Activated CD8-positive, alpha-beta memory T cell treated with anti-CD3 and anti-CD28 coated beads, Interleukin-2, amount 50 U/mL, for 48 hours (primary cell): ENCODE results near the gene ITK.
A peak's percentile ranks its signal among the peaks of the same experiment; 100 is the strongest.
"Not testable (repeated sequence)": the region's sequence is repeated elsewhere in the genome, so short reads cannot be mapped to it uniquely, and the experiment has no call there.

Experiments used
- DNase-seq: peaks from one replicate; pipeline ENCODE4 v3.0.0-alpha.2; 2020

ITK gene

DNA sequence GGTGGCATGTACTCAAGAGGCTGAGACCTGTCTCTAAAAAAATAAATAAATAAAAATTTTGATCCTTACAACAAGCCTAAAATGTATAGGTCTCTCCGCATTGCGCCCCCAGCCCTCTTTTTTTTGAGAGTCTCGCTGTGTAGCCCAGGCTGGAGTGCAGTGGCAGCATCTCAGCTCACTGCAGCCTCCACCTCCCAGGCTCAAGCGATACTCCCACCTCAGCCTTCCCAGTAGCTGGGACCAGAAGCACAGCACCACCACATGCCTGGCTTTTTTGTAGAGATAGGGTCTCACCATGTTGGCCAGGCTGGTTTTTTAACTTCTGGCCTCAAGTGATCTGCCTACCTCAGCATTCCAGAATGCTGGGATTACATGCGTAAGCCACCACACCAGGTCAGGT, 12.4 kb upstream of the ITK start:
- no peak for DNase-seq

DNA sequence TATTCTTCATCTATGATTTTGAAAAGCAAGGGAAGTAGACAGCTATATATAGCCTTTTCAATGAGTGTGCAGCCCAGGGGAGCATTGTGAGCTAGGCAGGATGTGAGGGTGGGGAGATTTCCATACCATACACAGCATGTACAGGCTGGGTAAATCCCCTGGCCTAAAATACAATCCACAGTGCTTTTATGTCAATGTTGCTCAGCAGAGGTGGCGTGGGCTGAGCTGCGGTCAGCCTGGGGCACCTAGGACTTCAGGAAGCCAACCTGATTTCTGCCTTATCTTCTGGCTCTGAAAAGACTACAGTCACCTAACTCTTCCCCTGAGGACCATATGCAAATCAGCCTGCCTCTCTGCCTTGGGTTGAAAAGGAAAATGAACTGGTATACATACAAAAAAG, 8.2 kb upstream of the ITK start:
- DNase-seq: peak; percentile 86

DNA sequence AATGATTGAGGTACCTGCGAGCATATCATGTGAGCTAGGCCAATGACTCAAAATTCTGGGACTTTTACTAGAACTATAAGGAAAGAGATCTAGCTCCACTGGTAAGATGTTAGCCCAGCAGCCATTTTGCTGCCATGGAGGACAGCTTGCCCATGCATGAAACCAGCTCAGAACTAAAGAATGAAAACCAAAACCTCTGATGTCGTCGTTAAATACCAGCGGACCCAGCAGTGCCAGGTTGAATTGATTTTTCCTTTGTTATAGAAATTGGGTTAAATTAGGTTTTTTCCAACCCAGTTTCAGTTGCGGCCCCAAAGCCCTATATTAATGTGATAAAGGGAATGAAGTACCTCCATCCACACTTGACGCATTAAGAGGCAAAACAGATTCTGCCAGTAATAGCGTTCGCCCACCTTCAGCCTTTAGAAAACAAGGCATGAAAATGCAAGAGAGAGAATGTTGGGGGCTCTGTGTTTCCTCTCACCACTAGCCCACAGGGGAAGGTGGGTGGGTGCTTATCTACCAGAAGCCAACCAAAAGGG, 5.5 kb upstream of the ITK start:
- peak; percentile 66 for DNase-seq

DNA sequence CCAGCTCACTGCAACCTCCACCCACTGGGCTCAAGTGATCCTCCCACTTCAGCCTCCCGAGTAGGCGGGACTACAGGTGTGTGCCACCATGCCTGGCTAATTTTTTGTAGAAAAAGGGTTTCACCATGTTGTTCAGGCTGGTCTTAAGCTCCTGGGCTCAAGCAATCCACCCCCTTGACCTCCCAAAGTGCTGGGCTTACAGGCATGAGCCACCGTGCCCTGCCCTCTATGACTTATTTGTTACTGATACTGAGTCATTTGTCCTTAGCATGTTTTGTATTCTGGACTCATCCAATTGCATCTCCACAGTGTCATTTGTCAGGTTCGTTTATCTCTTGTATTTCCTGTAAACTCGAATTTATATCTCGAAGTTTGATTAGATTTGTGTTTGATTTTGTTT, 2.7 kb upstream of the ITK start:
- peak; percentile 63 for DNase-seq

DNA sequence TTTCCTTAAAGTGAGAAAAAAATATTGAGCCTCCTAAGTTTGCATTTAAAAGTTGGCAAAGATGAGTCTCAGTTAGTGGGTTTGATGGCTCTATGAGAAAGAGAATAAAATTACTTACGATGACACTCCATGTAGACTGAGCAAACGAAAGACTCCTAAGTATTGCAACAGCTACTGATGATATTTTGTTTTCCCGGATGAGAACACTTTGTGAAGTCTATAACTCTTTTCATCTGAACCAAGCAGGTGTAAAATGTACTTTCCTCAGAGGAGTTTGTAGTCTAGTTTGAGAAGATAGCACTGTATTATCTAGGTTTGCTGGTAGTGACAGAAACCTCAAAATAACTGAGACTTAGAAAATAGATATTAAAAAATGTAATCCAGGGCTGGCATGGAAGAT, 1.7 kb upstream of the ITK start:
- no peak for DNase-seq

DNA sequence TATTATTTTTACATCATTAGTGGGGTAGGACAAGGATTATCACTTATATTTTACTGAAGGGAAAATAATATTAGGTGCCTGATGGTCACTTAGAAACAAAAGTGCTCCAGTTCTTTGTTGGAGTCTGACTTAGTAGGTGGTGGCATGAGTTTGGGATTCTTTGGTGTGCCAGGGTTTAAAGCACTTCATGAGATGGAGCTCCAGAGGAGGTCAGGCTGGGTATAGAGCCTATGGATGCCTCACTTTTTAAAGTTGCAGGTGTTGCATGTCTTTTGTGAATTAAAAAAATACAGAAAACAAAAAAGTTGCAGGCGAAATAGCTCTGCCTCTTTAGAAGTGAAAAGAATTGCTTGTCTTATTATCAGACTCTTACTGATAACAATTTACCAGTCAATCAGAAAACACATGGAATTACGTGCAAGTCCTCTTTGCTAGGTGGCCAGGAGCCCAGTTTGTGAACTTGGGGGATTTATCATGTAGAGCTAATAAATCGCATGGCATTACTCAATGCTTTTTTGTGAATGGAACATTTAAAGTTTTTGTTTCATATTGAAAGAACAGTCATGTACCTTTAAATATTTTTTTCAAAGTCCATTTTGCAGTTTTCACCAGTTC, 1.6 kb downstream of the ITK start:
- DNase-seq: no peak

DNA sequence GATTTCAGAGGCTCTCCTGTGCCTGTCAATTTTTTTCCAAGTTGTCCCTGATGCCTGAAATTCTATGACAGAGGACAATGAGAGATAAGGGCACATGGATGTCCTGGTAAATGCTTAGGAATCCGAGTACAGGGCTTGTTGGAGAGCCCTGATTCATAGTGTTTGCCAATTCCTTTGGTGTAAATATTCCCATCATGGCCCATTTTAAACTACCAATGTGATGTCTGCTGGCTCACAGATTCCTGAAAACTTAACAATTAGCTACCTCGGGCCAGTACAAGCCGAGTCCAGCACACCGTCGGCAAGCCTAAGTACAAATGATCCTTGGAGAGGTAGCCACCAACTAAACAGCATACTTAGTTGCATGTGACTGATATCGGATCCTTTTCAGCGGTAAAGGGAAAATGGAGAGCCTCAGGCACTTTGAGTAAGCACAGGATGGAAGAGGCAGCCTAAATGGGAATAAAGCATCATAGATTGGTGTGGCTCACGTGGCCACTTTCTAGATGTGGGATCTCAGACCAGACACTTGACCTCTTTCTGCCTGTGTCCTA, 3.6 kb downstream of the ITK start:
- no peak for DNase-seq

DNA sequence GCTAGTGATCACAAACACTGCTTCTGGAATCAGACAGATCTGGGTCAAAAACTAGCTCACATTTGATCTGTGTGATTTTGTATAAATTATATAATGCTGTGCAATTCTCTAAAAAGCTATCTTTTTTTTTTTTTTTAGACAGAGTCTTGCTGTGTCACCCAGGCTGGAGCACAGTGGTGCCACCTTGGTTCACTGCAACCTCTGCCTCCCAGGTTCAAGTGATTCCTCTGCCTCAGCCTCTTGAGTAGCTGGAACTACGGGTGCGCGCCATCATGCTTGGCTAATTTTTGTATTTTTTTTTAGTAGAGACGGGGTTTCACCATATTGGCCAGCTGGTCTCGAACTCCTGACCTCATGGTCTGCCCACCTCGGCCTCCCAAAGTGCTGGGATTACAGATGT, 4.5 kb downstream of the ITK start:
- DNase-seq: not testable (repeated sequence)

DNA sequence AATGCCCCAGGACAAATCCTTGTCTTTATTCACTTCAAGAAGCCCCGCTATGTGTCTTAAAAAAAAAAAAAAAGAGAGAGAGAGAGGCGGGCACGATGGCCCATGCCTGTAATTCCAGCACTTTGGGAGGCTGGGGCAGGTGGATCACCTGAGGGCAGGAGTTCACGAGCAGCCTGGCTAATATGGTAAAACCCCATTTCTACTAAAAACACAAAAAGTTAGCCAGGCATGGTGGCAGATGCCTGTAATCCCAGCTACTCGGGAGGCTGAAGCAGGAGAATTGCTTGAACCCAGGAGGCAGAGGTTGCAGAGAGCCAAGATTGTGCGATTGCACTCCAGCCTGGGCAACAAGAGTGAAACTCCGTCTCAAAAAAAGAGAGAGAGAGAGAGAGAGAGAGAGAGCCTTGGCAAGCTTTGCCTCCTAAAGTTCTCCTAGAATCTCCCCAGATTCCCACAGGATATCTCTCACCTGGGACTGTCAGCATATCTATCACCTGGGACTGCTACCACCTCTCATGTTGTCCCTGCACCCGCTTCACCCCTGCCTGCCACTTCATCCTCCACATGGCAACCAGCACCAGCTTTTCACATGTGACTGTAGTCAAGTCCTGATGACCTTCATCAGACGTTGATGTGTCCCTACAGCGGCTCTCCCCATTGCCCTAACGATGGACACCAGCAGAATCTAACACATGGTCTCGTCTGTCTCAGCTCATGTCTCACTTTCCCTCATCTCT, 5.8 kb downstream of the ITK start:
- no peak for DNase-seq

DNA sequence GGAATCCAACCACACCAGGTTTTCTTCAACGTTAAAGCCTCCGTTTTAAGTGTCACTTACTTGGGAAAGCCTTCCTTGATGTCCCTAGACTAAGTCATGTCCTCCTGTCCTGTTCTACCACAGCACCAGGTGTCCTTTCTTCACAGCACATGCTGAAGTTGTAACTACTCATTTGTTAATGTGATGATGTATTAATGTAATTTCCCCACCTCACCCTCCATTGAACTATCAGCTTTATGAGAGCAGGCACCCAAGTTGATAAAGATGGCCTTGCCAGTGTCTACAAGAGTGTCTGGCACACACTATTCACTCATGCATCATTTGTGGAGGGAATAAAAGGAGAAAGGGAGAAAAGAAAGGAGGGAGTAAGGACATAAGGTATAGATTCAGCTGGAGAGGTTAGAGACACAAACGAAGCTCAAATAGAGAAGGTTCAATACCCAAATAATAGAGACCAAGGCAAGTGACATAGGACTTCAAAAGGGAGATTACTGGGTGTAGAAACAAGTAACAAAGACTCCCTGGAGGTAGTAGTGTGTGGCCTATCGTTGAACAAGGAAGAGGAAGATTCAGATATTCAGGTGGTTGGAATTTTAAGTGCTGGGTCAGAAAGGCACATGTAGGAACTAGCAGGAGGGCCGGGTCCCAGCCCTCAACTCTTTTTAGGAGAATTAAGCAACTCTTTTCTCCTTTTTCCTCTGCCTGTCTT, 6.6 kb downstream of the ITK start:
- DNase-seq: no peak

DNA sequence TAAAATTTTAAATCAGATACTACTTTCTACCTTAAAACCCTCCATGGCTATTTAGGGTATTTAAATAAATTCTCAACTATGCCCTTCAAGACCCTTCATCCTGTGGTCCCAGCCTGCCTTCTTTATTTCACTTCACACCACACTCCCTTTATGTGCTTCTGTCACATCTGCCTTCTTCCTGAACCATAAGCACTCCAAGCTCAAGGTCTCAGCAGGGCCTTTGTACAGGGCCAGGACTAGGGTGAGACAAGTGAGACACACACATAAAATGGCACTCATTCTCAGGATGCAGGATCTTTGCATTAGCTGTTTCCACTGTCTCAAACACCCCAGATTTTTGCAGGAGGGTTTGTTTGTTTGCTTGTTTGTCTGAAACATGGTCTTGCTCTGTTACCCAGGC, 7.6 kb downstream of the ITK start:
- no peak for DNase-seq

DNA sequence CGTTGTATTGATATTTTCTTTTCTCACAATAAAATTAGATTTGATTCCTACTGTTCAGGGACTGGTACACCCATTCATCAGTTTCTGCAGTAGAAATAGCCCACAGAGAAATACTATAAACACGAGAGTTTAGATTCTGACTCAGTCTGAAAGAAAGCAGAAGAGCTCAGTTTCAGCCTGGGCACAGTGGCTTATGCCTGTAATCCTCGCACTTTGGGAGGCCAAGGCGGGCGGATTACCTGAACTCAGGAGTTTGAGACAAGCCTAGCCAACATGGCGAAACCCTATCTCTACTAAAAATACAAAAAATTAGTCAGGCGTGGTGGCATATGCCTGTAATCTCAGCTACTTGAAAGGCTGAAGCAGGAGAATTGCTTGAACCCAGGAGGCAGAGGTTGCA, 8.6 kb downstream of the ITK start:
- no peak for DNase-seq

DNA sequence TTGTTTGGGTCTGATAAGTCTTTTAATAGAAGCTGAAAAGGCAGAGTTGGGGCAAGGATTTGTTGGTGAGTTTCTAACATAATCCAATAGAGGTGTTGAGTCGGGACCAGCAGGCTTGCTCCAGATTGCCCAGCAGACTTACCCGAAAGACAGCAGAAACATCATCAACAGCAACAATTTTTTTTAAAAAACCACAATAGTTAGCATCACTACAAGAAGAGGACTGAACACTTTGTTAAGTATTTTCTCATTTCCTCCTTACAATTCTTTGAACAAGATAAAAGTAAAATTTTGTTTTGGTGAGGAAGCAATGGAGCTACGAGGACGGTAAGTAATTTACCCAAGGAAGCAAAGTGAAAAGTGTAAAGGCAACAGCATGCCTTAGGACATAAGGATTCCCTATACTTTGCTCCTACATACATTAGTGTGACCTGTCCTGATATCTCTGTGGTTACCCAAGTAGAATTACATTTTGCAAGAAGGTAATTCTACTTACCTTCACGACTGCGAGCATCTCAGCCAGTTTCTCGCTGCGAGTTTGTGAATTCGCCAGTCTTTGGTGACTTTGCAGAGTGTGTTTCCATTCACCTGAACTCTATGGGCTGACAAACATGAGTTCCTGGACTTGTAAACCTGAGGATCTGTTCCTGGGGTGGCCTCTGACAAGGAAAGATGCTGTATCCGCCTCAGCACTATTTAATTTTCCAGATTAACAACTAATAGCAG, 13.2 kb downstream of the ITK start:
- no peak for DNase-seq

DNA sequence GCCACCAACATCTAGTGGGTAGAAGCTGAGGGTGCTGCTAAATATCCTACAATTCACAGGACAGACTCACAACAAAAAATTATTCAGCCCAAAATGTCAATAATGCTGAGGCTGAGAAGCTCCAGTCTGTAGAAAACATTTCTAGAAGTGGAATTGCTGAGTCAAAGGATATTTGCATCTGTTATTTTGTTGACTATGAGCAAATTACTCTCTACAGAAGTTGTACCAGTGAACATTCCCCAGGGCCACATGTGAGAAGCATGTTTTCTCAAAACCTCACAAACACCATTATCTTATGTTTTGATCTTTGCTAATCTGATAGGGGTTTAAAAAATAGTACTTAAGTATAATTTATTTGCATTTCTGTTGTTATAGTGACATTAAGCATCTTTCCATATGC, 15.4 kb downstream of the ITK start:
- DNase-seq: no peak

DNA sequence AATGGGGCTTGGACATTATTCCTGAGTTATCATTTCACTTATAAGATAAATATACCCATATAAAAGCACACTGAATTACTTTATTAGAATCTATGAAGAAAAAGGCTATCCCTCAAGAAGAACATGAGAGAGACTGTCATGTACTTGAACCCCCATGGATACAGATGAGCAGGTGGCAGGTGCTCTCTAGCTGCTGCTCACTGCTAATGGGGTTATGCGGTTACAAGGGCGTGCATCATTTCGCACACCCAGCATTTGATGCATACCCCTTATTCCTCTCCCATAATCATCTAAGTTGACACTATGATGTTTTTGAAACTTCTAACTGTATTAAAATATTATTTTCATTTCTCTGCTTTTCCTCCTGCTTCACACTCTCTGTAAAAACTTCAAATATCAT, 16.4 kb downstream of the ITK start:
- no peak for DNase-seq

DNA sequence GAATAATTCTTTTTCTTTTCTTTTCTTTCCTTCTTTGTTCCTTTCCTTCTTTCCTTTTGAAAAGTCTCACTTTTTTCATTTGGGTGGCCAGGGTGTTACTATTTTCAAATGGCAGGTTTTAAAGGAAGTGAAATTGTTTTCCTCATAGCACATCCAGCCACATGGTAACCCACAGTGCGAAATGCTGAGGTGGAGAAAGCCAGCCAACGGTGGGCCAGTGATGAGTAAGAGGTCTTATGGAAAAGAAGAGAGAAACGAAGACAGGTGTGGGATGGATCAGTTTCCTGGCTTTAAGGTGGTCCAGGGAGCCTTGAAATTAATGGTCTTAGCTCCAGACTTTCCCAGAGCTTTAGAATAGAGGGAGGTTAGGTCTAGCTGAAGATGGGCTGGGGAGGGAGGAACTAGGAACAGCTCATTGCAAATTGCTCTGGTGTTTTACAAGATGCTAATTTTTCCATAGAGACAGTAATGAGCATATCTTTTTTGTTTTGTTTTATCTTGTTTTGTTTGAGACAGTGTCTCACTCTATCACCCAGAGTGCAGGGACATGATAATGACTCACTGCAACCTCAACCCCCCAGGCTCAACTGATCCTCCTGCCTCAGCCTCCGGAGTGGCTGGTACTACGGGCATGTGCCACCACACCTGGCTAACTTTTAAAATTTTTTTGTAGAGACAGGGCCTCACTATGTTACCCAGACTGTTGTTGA, 17.8 kb downstream of the ITK start:
- no peak for DNase-seq

DNA sequence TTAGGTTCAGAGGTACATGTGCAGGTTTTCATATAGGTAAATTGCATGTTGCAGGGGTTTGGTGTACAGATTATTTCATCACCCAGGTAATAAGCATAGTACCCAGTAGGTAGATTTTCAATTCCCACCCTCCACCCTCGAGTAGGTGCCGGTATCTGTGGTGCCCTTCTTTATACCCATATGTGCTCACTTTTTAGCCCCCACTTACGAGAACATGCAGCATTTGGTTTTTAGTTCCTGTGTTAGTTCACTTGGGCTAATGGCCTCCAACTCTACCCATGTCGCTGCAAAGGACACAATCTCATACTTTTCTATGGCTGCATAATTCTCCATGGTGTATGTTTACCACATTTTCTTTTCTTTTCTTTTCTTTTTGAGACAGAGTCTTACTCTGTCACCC, 21.2 kb downstream of the ITK start:
- DNase-seq: no peak

DNA sequence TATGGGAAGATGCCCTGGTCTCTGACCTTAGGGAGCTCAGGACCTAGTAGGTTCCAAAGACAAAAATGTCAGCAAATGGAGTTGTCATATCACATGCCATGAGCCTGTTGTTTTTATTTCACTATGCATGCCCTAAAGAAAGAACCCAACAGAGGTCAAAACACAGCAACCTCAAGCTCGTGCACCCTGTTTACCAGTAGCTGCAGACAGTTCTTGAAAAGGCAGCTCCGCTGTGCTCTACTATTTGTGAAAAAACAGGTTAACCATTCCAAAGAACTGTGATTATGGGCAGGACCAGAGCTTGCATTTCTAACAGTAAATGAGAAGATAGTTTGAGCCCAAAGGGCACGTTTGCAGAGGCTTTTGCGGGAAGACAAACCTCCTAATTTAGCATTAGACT, 22.8 kb downstream of the ITK start:
- no peak for DNase-seq

DNA sequence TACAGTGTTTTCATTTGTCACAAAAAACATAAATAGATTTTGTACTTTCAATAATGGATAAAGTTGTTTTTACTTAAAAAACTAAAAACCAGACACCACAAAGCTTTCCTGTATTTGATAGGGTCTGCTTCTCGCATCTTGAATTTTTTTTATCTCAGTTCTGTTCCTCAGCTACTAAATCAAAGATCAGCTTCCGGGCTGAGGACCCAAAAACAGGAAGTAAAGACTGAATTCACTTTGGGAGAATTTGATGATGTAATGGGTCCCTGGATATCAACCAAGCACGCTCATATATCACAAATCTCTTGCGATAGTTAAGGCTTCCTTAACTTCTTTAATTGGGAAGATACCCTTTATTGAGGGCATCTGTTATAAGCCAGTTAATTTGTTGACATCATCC, 24.1 kb downstream of the ITK start:
- DNase-seq: no peak

DNA sequence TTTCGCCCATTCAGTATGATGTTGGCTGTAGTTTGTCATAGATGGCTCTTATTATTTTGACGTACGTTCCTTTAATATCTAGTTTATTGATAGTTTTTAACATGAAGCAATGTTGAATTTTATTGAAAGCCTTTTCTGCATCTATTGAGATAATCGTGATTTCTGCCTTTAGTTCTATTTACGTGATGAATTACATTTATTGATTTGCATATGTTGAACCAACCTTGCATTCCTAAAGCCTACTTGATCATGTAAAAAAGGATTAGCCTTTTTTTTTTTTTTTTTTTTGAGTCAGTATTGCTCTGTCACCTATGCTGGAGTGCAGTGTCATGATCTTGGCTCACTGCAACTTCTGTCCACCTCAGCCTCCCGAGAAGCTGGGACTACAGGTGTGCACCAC, 25.1 kb downstream of the ITK start:
- DNase-seq: no peak

DNA sequence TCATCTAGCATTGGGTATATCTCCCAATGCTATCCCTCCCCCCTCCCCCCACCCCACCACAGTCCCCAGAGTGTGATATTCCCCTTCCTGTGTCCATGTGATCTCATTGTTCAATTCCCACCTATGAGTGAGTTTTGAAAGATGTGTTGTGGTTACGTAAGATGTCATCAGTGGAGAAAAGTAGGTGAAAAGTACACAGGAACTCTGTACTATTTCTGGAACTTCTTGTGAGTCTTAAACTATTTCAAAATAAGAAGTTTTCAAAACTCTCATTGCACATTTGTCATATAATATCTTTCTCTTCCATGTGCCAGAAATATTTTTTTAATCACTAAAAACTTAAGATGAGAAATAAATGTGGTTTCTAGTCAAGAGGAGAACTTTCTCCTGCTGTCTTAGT, 30.0 kb downstream of the ITK start:
- DNase-seq: not testable (repeated sequence)

DNA sequence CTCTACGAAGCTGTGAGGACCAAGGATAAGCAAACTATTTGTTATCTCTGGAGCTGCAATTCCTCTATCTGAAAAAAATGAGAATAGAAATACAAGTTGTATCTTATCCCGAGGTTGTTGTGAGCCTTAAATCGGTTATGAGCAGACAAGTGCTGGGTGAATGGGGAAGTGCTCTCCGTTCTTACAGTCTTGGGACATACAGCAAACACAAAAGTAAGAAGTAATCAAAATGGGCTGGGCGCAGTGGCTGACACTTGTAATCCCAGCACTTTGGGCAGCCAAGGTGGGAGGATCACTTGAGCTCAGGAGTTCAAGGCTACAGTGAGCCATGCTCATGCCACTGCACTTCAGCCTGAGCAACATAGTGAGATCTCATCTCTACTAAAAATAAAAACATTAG, 31.7 kb downstream of the ITK start:
- no peak for DNase-seq
